Germinal center (tissue), 1 donor: ENCODE results near the gene PATZ1.
"Not testable (repeated sequence)": the region's sequence is repeated elsewhere in the genome, so short reads cannot be mapped to it uniquely, and the experiment has no call there.

Experiments
- DNase-seq: peaks from one replicate; pipeline ENCODE4 v3.0.0; 2012; ENCODE audit warnings: mixed read lengths, low spot score

Gene PATZ1

GRCh38 chr22:31346255-31346732, at the start of gene PATZ1:
Gene PATZ1 (minus strand): TSS chr22:31346346. CDS start chr22:31345602, 744 bp downstream.
- peak; percentile 89 for DNase-seq

- DNase-seq, result no peak
Observed at GRCh38 chr22:31394326-31394725, 48.2 kb upstream of the PATZ1 start.

GRCh38 chr22:31393893-31394292, 47.7 kb upstream of the PATZ1 start:
- no peak for DNase-seq

- DNase-seq, result not testable (repeated sequence)
Observed at GRCh38 chr22:31378651-31379050, 32.5 kb upstream of the PATZ1 start.

- no peak for DNase-seq
Observed at GRCh38 chr22:31378123-31378522, 32.0 kb upstream of the PATZ1 start.

- no peak for DNase-seq
Observed at GRCh38 chr22:31377612-31378011, 31.5 kb upstream of the PATZ1 start.

- no peak for DNase-seq
Observed at GRCh38 chr22:31367426-31367825, 21.3 kb upstream of the PATZ1 start.

- DNase-seq, result no peak
Observed at GRCh38 chr22:31363885-31364465, 17.8 kb upstream of the PATZ1 start.

GRCh38 chr22:31361743-31362142, 15.6 kb upstream of the PATZ1 start:
- no peak for DNase-seq

- no peak for DNase-seq
Observed at GRCh38 chr22:31360029-31360428, 13.9 kb upstream of the PATZ1 start.

GRCh38 chr22:31354515-31354914, 8.4 kb upstream of the PATZ1 start:
- no peak for DNase-seq

GRCh38 chr22:31350410-31350863, 4.3 kb upstream of the PATZ1 start:
- no peak for DNase-seq

GRCh38 chr22:31349960-31350359, 3.8 kb upstream of the PATZ1 start:
- DNase-seq, result no peak

- DNase-seq, result no peak
Observed at GRCh38 chr22:31348766-31349165, 2.6 kb upstream of the PATZ1 start.

- not testable (repeated sequence) for DNase-seq
Observed at GRCh38 chr22:31348009-31348337, 1.8 kb upstream of the PATZ1 start.

GRCh38 chr22:31347251-31348008, 1.3 kb upstream of the PATZ1 start:
- peak; percentile 76 for DNase-seq

GRCh38 chr22:31346733-31347250, 646 bp upstream of the PATZ1 start:
- DNase-seq, result peak; percentile 81

GRCh38 chr22:31345331-31346254, 553 bp downstream of the PATZ1 start:
- DNase-seq, result peak; percentile 95

- peak; percentile 62 for DNase-seq
Observed at GRCh38 chr22:31344578-31345330, 1.4 kb downstream of the PATZ1 start.

- DNase-seq, result no peak
Observed at GRCh38 chr22:31344256-31344577, 1.9 kb downstream of the PATZ1 start.
